ENCODE data around the gene HAPLN3. TPM values are rescaled to one million over a fixed set of nuclear protein-coding genes. Genes with fewer than 3 reads are reported as not detected.

The HAPLN3 gene
- total and polyA plus RNA-seq, 4 donors: 0.21 to 0.51 (median 0.34) TPM

GRCh38 chr15:88835119-88835518 lies 60.2 kb downstream of the HAPLN3 start:
- TF ChIP-seq ATF3 (IDR thresholded peaks at IDR 0.05) (no peak), MAX (IDR thresholded peaks at IDR 0.05) (no peak)
- WGBS: 88% methylated on average over 4 of the region's 4 CpGs
- H3K9ac ChIP-seq (ENCODE audit: low read depth in 1 of 2, low read length in 2 of 2): no peak overlapping the region

GRCh38 chr15:88834211-88834812 lies 61.0 kb downstream of the HAPLN3 start:
- Histone ChIP-seq H3K27me3 (ENCODE audit: control insufficient read depth in 4 of 4, insufficient read depth in 4 of 4, low read length in 3 of 4) (no peaks in the 10 kb centered on the region), H3K4me3 (ENCODE audit: low read depth in 1 of 3, low read length in 3 of 3) (no peak overlapping the region), H3K27ac (ENCODE audit: low read depth in 1 of 2, low read length in 2 of 2) (no peak overlapping the region), H3K9ac (ENCODE audit: low read depth in 1 of 2, low read length in 2 of 2) (no peak overlapping the region), H3K4me1 (ENCODE audit: control insufficient read depth in 4 of 4, insufficient read depth in 4 of 4, low read length in 3 of 4) (no peaks in the 10 kb centered on the region), H3K9me3 (ENCODE audit: control insufficient read depth in 4 of 4, low read length in 3 of 4) (no peaks in the 10 kb centered on the region), H3K36me3 (ENCODE audit: control insufficient read depth in 4 of 4, insufficient read depth in 3 of 4, low read depth in 1 of 4, low read length in 3 of 4) (no peaks in the 10 kb centered on the region)
- TF ChIP-seq GABPA (IDR thresholded peaks at IDR 0.05 in 1 of 2, conservative IDR thresholded peaks at IDR 0.05 in 1 of 2) (no peak), HNF4G (IDR thresholded peaks at IDR 0.05) (no peak), RAD21 (IDR thresholded peaks at IDR 0.05) (peak; percentile 65 to 79), NR2F2 (IDR thresholded peaks at IDR 0.05) (no peak), CTCF (IDR thresholded peaks at IDR 0.05; ENCODE audit: low read depth, low read length, missing input control) (peak; percentile 40), FOXA1 (IDR thresholded peaks at IDR 0.05) (no peak), TAF1 (conservative IDR thresholded peaks at IDR 0.05) (no peak)
- WGBS: 49% methylated on average over 14 of the region's 14 CpGs
- peak; percentile 63 for DNase-seq (ENCODE audit: low spot score)

More at GRCh38 chr15:88835119-88835518, 60.2 kb downstream of the HAPLN3 start:
- H3K4me3 ChIP-seq (ENCODE audit: low read depth in 1 of 3, low read length in 3 of 3): no peak overlapping the region
- no peaks in the 10 kb centered on the region for H3K4me1 ChIP-seq (ENCODE audit: control insufficient read depth in 4 of 4, insufficient read depth in 4 of 4, low read length in 3 of 4)
- no peak for DNase-seq (ENCODE audit: low spot score)
- no peaks in the 10 kb centered on the region for H3K9me3 ChIP-seq (ENCODE audit: control insufficient read depth in 4 of 4, low read length in 3 of 4)
- no peak overlapping the region for H3K27ac ChIP-seq (ENCODE audit: low read depth in 1 of 2, low read length in 2 of 2)
- H3K36me3 ChIP-seq (ENCODE audit: control insufficient read depth in 4 of 4, insufficient read depth in 3 of 4, low read depth in 1 of 4, low read length in 3 of 4): no peaks in the 10 kb centered on the region
- no peaks in the 10 kb centered on the region for H3K27me3 ChIP-seq (ENCODE audit: control insufficient read depth in 4 of 4, insufficient read depth in 4 of 4, low read length in 3 of 4)

GRCh38 chr15:88833731-88834100 lies 61.6 kb downstream of the HAPLN3 start:
- no peaks in the 10 kb centered on the region for H3K9me3 ChIP-seq (ENCODE audit: control insufficient read depth in 4 of 4, low read length in 3 of 4)
- H3K27ac ChIP-seq (ENCODE audit: low read depth in 1 of 2, low read length in 2 of 2): no peak overlapping the region
- H3K9ac ChIP-seq (ENCODE audit: low read depth in 1 of 2, low read length in 2 of 2): no peak overlapping the region
- no peak overlapping the region for H3K4me3 ChIP-seq (ENCODE audit: low read depth in 1 of 3, low read length in 3 of 3)
- no peaks in the 10 kb centered on the region for H3K4me1 ChIP-seq (ENCODE audit: control insufficient read depth in 4 of 4, insufficient read depth in 4 of 4, low read length in 3 of 4)
- H3K27me3 ChIP-seq (ENCODE audit: control insufficient read depth in 4 of 4, insufficient read depth in 4 of 4, low read length in 3 of 4): no peaks in the 10 kb centered on the region
- H3K36me3 ChIP-seq (ENCODE audit: control insufficient read depth in 4 of 4, insufficient read depth in 3 of 4, low read depth in 1 of 4, low read length in 3 of 4): no peaks in the 10 kb centered on the region
- DNase-seq (ENCODE audit: low spot score): no peak
- WGBS: 75% methylated on average over 8 of the region's 8 CpGs
- no peak for TF ChIP-seq MAX (IDR thresholded peaks at IDR 0.05)
- TF ChIP-seq NR2F2 (IDR thresholded peaks at IDR 0.05): no peak
- no peak for TF ChIP-seq YY1 (IDR thresholded peaks at IDR 0.05)
- no peak for TF ChIP-seq FOXA1 (IDR thresholded peaks at IDR 0.05)
- no peak for TF ChIP-seq CTCF (IDR thresholded peaks at IDR 0.05; ENCODE audit: low read depth, low read length, missing input control)
- TF ChIP-seq HNF4A (conservative IDR thresholded peaks at IDR 0.05): no peak
- no peak for TF ChIP-seq JUND (IDR thresholded peaks at IDR 0.05)
- TF ChIP-seq ATF3 (IDR thresholded peaks at IDR 0.05): no peak
- TF ChIP-seq SP1 (IDR thresholded peaks at IDR 0.05): no peak
- TF ChIP-seq REST (IDR thresholded peaks at IDR 0.05): no peak
- no peak for TF ChIP-seq ZBTB33 (IDR thresholded peaks at IDR 0.05)
- no peak for TF ChIP-seq HNF4G (IDR thresholded peaks at IDR 0.05)
- no peak for TF ChIP-seq RXRA (IDR thresholded peaks at IDR 0.05)
- TF ChIP-seq FOXA2 (IDR thresholded peaks at IDR 0.05): no peak

Measured in liver (tissue), 9 donors.